Measurements from ENCODE around the gene SCARF1. TPM values are rescaled to one million over a fixed set of nuclear protein-coding genes. Genes with fewer than 3 reads are reported as not detected.

SCARF1 gene
- total RNA-seq, 1 donor from 2014 or later, result 13.1 TPM

- intact Hi-C loops (cut with micrococcal nuclease), result no loop called here
- no peak for DNase-seq
- ATAC-seq, result peak; percentile 56
Observed at GRCh38 chr17:1611715-1612114, 33.8 kb downstream of the SCARF1 start.

- ATAC-seq, result no peak
Observed at GRCh38 chr17:1608676-1609075, 36.9 kb downstream of the SCARF1 start.

GRCh38 chr17:1607971-1608320 lies 37.6 kb downstream of the SCARF1 start:
- DNase-seq, result no peak
- intact Hi-C loops (cut with micrococcal nuclease), result no loop called here
- ATAC-seq, result no peak

More at GRCh38 chr17:1608676-1609075, 36.9 kb downstream of the SCARF1 start:
- no peak for DNase-seq
- intact Hi-C loops (cut with micrococcal nuclease), result no loop called here

DNA sequence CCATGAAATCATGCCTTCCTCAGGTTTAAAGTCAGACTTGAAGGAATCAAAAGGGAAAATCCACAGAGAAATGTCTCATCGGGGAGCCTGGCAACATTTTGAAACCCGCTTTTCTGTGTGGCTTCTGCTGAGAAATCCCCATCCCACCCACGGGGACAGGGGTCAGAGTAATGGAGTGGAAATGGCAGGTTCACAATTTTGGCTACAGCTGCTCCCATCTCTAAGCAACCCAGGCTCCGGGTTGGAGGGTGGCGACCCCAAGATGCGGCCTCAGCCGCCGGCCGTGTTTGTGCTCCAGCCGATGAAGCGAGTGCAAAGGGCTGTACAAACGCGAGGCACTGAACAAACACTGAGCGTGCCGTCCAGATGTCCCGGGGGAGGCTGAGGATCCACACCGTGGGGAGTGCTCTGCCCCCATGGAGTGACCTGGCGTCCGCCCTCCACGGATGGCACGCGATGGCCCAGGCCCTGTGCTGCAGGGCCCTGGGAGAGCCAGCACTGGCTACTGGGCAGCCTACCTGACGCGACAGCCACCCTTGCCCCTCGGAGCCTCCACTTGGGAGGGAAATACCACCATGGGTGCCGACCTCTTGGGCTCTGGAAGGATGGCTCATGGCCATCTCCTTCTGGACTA lies 39.1 kb downstream of the SCARF1 start:
- DNase-seq (no peak), ATAC-seq (no peak)
- intact Hi-C loops (cut with micrococcal nuclease), result no loop called here

GRCh38 chr17:1605681-1606351 lies 39.7 kb downstream of the SCARF1 start:
- ATAC-seq, result no peak
- no peak for DNase-seq
- intact Hi-C loops (cut with micrococcal nuclease), result no loop called here

- ATAC-seq (no peak), DNase-seq (no peak)
- intact Hi-C loops (cut with micrococcal nuclease), result no loop called here
Observed at GRCh38 chr17:1604831-1605528, 40.6 kb downstream of the SCARF1 start.

DNA sequence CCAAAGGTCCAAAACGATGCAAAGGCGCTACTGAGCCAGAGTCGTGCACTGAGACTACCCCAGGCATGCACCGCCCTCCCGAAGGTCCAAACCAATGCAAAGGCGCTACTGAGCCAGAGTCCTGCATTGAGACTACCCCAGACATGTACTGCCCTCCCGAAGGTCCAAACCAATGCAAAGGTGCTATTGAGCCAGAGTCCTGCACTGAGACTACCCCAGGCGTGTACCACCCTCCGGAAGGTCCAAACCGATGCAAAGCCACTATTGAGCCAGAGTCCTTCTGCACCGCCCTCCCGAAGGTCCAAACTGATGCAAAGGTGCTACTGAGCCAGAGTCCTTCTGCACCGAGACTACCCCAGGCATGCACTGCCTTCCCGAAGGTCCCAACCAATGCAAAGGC lies 44.0 kb downstream of the SCARF1 start:
- ATAC-seq (no peak), DNase-seq (no peak)
- intact Hi-C loops (cut with micrococcal nuclease), result no loop called here

GRCh38 chr17:1598399-1599095 lies 47.0 kb downstream of the SCARF1 start:
- intact Hi-C loops (cut with micrococcal nuclease), result no loop called here
- DNase-seq (no peak), ATAC-seq (no peak)

GRCh38 chr17:1597861-1598342 lies 47.6 kb downstream of the SCARF1 start:
- no peak for DNase-seq
- intact Hi-C loops (cut with micrococcal nuclease), result no loop called here
- no peak for ATAC-seq

GRCh38 chr17:1593630-1593931 lies 52.0 kb downstream of the SCARF1 start:
- ATAC-seq, result no peak
- intact Hi-C loops (cut with micrococcal nuclease), result no loop called here
- DNase-seq, result no peak

DNA sequence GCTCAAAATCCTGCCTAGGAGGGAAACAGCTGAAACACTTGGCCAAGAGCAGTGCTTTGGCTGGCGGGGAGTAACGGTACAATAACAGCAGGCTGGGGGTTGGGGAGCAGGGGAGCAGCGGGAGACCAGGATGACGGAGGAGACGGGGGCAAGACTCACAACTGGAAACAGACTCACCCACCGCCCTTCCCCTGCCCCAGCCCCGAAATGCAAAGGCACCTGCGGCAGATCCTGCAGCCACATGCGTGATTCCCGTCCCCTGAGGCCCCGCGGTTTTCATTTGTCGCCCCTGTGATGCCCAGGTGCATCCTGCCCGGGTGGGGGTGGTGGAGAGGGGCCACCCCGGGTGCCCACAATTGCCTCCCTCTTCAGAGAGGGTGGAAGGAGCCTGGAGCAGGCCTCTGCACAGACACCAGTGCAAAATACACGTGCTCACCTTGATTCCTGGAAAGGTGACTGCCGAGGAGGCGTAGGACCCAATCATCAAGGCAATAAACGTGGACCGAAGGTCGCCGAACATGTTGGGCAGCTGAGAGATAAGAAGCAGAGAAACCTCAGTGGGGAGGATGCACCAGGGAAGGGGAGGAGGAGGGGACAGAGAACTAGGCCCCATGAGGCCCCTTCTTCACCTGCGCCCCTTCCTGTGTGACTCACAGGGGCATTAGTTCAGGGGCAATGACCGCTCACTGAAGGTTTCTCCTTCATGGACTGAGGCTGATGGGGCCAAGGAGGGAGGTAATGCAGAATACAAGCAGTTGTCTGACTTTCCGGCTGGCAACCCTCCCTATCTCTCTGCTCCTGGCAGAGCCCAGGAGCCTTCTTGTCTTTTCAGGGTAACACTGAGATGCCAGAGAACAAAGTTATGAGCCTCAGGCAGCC lies 52.5 kb downstream of the SCARF1 start:
- intact Hi-C loops (cut with micrococcal nuclease), result no loop called here
- ATAC-seq, result no peak
- no peak for DNase-seq

- no peak for DNase-seq
- intact Hi-C loops (cut with micrococcal nuclease), result no loop called here
Observed at GRCh38 chr17:1591474-1592090, 54.0 kb downstream of the SCARF1 start.

DNA sequence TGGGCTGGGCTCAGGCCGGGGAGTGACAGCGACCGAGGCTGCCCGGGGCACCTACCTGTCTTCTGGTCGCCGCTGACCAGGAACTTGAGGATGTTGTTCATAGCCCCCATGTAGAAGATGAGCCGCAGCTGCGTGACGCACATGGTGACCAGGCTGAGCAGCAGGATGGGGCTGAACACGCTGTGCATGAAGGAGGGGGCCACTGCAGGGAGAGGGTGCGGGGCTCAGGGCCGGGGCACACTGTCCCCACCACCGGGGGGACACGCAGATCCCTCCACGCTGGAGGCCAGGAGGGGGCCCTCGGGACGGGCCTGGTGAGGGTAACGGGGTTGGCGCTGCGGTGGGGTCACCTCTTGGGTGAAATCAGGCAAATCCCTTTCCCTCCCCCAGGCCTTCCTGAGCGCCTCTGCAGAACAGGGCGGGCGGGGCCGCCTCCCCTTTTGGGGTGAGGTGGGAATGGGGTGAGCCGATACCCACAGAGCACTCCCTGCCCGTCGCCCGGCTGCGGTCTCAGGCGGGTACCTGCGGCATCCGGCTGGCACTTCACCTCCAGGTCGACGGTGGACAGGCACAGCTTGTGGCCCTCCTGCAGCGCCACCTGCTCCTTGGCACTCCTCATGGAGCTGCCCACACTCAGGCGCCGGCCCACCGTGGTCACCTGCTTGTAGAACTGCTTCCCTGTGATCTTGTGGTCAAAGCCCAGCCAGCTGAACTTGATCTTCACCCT lies 54.6 kb downstream of the SCARF1 start:
- ATAC-seq (no peak), DNase-seq (no peak)
- intact Hi-C loops (cut with micrococcal nuclease), result no loop called here

More at GRCh38 chr17:1591474-1592090, 54.0 kb downstream of the SCARF1 start:
- ATAC-seq, result no peak

- intact Hi-C loops (cut with micrococcal nuclease), result no loop called here
- ATAC-seq (peak; percentile 93), DNase-seq (peak; percentile 81)
Observed at GRCh38 chr17:1590029-1590746, 55.3 kb downstream of the SCARF1 start.

GRCh38 chr17:1588821-1589585 lies 56.5 kb downstream of the SCARF1 start:
- ATAC-seq (no peak), DNase-seq (no peak)
- intact Hi-C loops (cut with micrococcal nuclease), result no loop called here

- ATAC-seq (no peak), DNase-seq (no peak)
- intact Hi-C loops (cut with micrococcal nuclease), result no loop called here
Observed at GRCh38 chr17:1584167-1584566, 61.4 kb downstream of the SCARF1 start.

All from left ventricle myocardium superior (tissue), 1 donor.